Heart right ventricle (tissue), 16 donors: ENCODE data around the gene NCKAP5. TPM values are rescaled to one million over a fixed set of nuclear protein-coding genes. Genes with fewer than 3 reads are reported as not detected.
A peak's percentile ranks its signal among the peaks of the same experiment; 100 is the strongest.

Source experiments
- ATAC-seq, 8 donors: fragments of 200-7000 bp; cut with Tn5 transposase; one replicate each; pipeline ENCODE4 v1.9.1; 2020; ENCODE audit warnings: mild to moderate bottlenecking in 8 of 8, moderate library complexity in 8 of 8, moderate number of reproducible peaks in 1 of 8
- DNase-seq, 2 donors: peaks; one replicate each; pipeline ENCODE4 v3.0.0-alpha.2; 2020
- H3K27ac ChIP-seq, 10 donors: fragments of 200-600 bp; sonication (generic) in 2 of 10; one replicate each; pipeline versions ENCODE4 v1.5.0 to v1.8.0; 2020 to 2022; ENCODE audit warnings: mild to moderate bottlenecking in 3 of 10
- H3K27me3 ChIP-seq, 7 donors: fragments of 200-600 bp; one replicate each; pipeline ENCODE4 v1.8.0; 2021 to 2022; ENCODE audit warnings: mild to moderate bottlenecking in 2 of 7
- H3K36me3 ChIP-seq, 9 donors: fragments of 200-600 bp; sonication (generic) in 1 of 9; one replicate each; pipeline versions ENCODE4 v1.5.0 to v1.8.0; 2020 to 2022; ENCODE audit warnings: mild to moderate bottlenecking in 2 of 9
- H3K4me1 ChIP-seq, 9 donors: fragments of 200-600 bp; sonication (generic) in 1 of 9; one replicate each; pipeline versions ENCODE4 v1.5.0 to v1.8.0; 2020 to 2022; ENCODE audit warnings: mild to moderate bottlenecking in 4 of 9
- H3K4me3 ChIP-seq, 10 donors: fragments of 200-600 bp; sonication (generic) in 2 of 10; one replicate each; pipeline versions ENCODE4 v1.5.0 to v1.8.0; 2020 to 2022; ENCODE audit warnings: mild to moderate bottlenecking in 7 of 10, moderate library complexity in 2 of 10
- H3K9me3 ChIP-seq, 11 donors: fragments of 200-600 bp in 10 of 11; sonication (generic) in 2 of 11; one replicate each; pipeline versions ENCODE4 v1.5.0 to v1.8.0; 2013 to 2022; ENCODE audit warnings: mild to moderate bottlenecking in 2 of 11, control low read depth in 1 of 11, moderate library complexity in 1 of 11
- WGBS, 2 donors: extraction: QIAGEN DNeasy Blood & Tissue Kit; methylation state at CpG; one replicate each; pipeline ENCODE4 v1.1.7; 2013; ENCODE audit warnings: inconsistent platforms in 1 of 2; 5-methylcytosine and 5-hydroxymethylcytosine counted together
- intact Hi-C, 10 donors: fragments of 100-400 bp; cut with DNase I; formaldehyde crosslinking; loops; one replicate each; pipeline versions ENCODE4 v1.11.1 to v1.14.2; 2022
- polyA plus RNA-seq, 2 donors: library from polyadenylated mRNA; stranded (reverse); fragments of 200-250 nt; gene quantifications; one replicate each; pipeline ENCODE4 v1.2.3, GENCODE V29; 2013
- total RNA-seq, 10 donors: library from RNA; stranded (reverse); fragmentation: NEBNext Ultra II Directional in 3 of 10; extraction: Animal tissue kit (Norgen Biotek cat#: 25700) in 3 of 10; gene quantifications; one replicate each; pipeline versions ENCODE4 v1.2.1 to v1.2.4, GENCODE V29; 2021 to 2023
- TF ChIP-seq, protein P1 (sequence below), 9 donors: fragments of 200-600 bp; sonication (generic) in 2 of 9; IDR thresholded peaks; one replicate each; pipeline versions ENCODE4 v1.5.0 to v1.8.0; 2021 to 2022; ENCODE audit warnings: antibody characterized with exemption in 9 of 9, mild to moderate bottlenecking in 5 of 9, moderate library complexity in 1 of 9
- donor health status: Arrhythmogenic right ventricular cardiomyopathy.
- donor health status: ischemic (EF 13 %, LVEDD 7.1; RV severe dilation, severe dysfunction).
- donor health status: healthy with polysubstance abuse.
- donor health status: DM: no; HTN: yes; CAD: no.
- donor health status: DM: no; HTN: no; CAD: no.
- donor health status: ischemic (EF 25% LVEDD 6.9; RV normal size, moderate dysfunction).
- donor health status: ischemic (EF 25% LVEDD 5.7; RV mildly dilated, moderate dysfunction).
- donor health status: healthy.
- donor health status: DM: yes; HTN: yes; CAD: no.
- donor health status: Ischemic cardiomyopathy.
- donor health status: ischemic (EF 35%, LVEDD 5.7; RV mildly dilated, moderate dysfunction).
- donor health status: nonischemic (EF 11% LVEDD 7.7; RV severe dilation, severe dysfunction).
- donor health status: DM: yes; HTN: yes; CAD: no.
- donor health status: PGD.
- donor health status: ischemic (EF 29% LVEDD 5.4; RV normal size, mild dysfunction).
- donor health status: nonischemic (EF 23%, LVEDD 6.1; RV moderate dilation, normal function).

NCKAP5 gene
- total and polyA plus RNA-seq, 12 donors: 0.57 to 11.7 (median 6.2) TPM

DNA sequence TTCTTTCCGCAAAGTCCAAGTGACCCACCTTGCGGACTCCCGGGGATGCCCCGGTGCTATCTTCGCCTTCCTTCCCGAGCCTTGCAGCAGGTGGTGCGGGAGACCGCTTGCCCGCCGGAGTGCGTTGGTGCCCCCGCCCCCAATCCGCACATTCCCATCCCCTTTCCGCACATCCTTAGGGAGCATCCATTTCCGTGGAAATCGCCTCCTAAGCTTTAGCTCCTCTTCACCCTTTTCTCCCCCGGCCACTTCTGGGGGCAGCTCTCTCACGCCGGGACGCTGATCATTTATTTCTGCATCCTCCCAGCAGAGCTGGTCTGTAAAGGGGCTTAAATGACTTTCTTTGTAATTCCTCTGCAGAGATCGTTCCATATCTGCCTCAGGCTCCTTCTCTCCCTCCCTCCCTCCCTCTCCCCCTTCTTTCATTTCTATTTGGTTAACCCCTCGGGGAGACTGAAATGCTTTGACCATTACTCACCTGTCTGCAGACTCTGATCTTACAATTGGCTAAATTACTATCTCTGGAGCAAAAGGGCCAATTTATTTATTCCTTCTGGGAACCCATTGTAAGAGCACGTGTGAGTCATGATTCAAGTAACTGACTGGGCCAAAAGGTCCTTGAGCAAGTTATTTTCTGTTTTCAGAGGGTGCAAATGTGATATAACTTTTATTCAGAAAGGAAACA, 897.0 kb downstream of the NCKAP5 start:
- peaks cover 9 to 37% (median 24%) of the 10 kb centered on the region in 9 donors for H3K4me1 ChIP-seq
- H3K27ac ChIP-seq: no peak overlapping the region
- intact Hi-C loops: no loop called here
- no peaks in the 10 kb centered on the region for H3K36me3 ChIP-seq
- ATAC-seq: peak in 1 of 8 donors; percentile 12
- DNase-seq: no peak
- no peaks in the 10 kb centered on the region for H3K9me3 ChIP-seq
- TF ChIP-seq, protein P1, sequence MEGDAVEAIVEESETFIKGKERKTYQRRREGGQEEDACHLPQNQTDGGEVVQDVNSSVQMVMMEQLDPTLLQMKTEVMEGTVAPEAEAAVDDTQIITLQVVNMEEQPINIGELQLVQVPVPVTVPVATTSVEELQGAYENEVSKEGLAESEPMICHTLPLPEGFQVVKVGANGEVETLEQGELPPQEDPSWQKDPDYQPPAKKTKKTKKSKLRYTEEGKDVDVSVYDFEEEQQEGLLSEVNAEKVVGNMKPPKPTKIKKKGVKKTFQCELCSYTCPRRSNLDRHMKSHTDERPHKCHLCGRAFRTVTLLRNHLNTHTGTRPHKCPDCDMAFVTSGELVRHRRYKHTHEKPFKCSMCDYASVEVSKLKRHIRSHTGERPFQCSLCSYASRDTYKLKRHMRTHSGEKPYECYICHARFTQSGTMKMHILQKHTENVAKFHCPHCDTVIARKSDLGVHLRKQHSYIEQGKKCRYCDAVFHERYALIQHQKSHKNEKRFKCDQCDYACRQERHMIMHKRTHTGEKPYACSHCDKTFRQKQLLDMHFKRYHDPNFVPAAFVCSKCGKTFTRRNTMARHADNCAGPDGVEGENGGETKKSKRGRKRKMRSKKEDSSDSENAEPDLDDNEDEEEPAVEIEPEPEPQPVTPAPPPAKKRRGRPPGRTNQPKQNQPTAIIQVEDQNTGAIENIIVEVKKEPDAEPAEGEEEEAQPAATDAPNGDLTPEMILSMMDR (IDR thresholded peaks at IDR 0.05): no peak
- peak overlapping the region in 9 of 10 donors; percentile 40 to 63 (median 52) for H3K4me3 ChIP-seq
- 23 to 26% methylated on average over 23 of the region's 23 CpGs for WGBS, 2 donors
- H3K27me3 ChIP-seq: peaks cover 7 to 77% (median 51%) of the 10 kb centered on the region in 7 donors

DNA sequence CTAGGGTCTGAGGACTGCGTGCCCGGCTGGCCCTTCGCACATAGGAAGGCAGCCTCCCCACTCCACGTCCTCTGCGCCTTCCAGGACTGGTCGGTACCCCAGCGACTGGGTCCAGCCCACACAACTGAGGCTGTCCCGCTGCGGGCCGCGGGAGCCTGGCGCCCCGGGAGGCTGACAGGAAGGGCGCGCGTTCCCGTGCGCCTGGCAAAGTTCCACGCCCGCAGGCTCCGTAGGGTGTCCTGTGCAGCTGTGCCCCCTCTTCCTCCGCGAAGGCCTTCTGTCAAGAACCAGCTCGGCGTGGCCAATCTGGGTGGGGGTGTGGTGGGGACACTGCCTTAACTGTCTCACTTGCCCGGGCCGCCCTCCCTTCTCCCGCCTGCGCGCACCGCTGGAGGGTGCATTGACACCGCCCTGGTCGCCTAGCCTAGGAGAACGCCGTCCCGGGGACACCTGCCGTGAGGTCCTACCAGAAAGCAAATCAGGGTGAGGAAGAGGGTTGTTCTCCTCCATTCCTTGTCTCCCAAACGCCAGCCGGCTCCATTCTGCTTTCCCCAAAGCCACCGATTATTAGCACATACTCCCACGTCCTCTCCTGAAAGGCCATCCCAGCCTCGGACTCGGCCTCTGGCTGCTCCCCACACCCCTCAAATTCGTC, 897.6 kb downstream of the NCKAP5 start:
- H3K4me3 ChIP-seq: peak overlapping the region; percentile 40 to 63 (median 51)
- WGBS, 2 donors: 0 to 1% methylated on average over 44 of the region's 44 CpGs
- H3K4me1 ChIP-seq: peaks cover 9 to 37% (median 24%) of the 10 kb centered on the region in 9 donors
- H3K27me3 ChIP-seq: peaks cover 7 to 77% (median 55%) of the 10 kb centered on the region in 7 donors
- no peaks in the 10 kb centered on the region for H3K36me3 ChIP-seq
- ATAC-seq (peak; percentile 13 to 83 (median 71)), DNase-seq (peak in 1 of 2 donors; percentile 15)
- TF ChIP-seq, protein P1 (IDR thresholded peaks at IDR 0.05): peak in 1 of 9 donors; percentile 20
- H3K27ac ChIP-seq: no peak overlapping the region
- intact Hi-C loops: no loop called here
- H3K9me3 ChIP-seq: no peaks in the 10 kb centered on the region

GRCh38 chr2:132669908-132670495, 898.3 kb downstream of the NCKAP5 start, which contains the start of gene LYPD1:
TSS of gene LYPD1 (minus strand) at chr2:132670205. CDS start at chr2:132669932, 273 bp downstream.
- ATAC-seq: peak; percentile 24 to 70 (median 42)

More at GRCh38 chr2:132669908-132670495, 898.3 kb downstream of the NCKAP5 start, which contains the start of gene LYPD1:
- Histone ChIP-seq H3K9me3 (no peaks in the 10 kb centered on the region), H3K4me3 (peak within 1 kb of the TSS; percentile 40 to 63 (median 51)), H3K27ac (no peak within 1 kb of the TSS), H3K4me1 (peaks cover 9 to 37% (median 24%) of the 10 kb centered on the region in 9 donors), H3K36me3 (no peaks in the 10 kb centered on the region), H3K27me3 (peaks cover 7 to 76% (median 61%) of the 10 kb centered on the region in 7 donors)
- 1% methylated on average over 57 to 59 of the region's 59 CpGs for WGBS, 2 donors
- TF ChIP-seq, protein P1 (IDR thresholded peaks at IDR 0.05): no peak
- DNase-seq: no peak
- intact Hi-C loops: loop anchor here in 1 of 10 donors (10.0 kb wide), 1 partner anchor 505 kb away; no protein-coding TSS in a partner anchor
